Measurements from ENCODE around the gene CD109. TPM values are rescaled to one million over a fixed set of nuclear protein-coding genes. Genes with fewer than 3 reads are reported as not detected.

The CD109 gene
- total RNA-seq, 5 donors from 2014 or later (not counting 1 experiment from before 2014, with no cell fraction given) = 0.59 to 1.0 (median 0.68) TPM

DNA sequence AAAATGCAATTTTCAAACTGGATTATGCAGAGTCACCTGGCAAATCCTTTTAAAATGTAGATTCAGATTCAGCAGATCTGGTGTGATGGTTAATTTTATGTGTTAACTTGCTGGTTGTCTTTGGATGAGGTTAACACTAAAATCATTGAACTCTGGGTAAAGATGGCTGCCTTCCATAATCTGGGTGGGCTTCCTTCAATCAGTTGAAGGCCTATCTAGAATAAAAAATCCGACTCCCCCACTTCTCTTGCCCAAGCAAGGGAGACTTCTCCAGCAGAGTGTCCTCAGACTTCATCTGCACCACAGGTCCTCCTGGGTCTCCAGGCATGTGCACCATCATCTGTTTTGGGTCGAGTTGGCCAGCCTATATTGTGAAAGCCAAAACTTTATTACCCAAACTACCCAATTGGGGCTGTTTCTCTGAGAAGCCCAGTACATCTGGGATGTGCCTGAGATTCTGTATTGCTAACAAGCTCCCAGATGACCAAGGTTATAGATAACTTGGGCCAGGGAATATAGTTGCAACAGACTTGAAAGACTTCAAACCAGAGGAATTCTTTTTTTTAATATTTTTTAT, 40.6 kb upstream of the CD109 start:
- ATAC-seq (replicated peaks in 1 of 4) (no peak), DNase-seq (no peak)
- Mint-ChIP-seq H3K27ac (peak overlapping the region; percentile 73 to 96), H3K36me3 (peaks cover 3% of the 10 kb centered on the region), H3K9me3 (no peaks in the 10 kb centered on the region), H3K4me3 (peak overlapping the region; percentile 94 to 97 (median 96)), H3K4me1 (peaks cover 32 to 37% (median 33%) of the 10 kb centered on the region in 3 donors), H3K27me3 (no peaks in the 10 kb centered on the region)
- no peak overlapping the region for H3K4me3 ChIP-seq (ENCODE audit: control insufficient read depth in 1 of 2, extremely low read depth in 1 of 2, low read length in 1 of 2)
- H3K27ac ChIP-seq (ENCODE audit: low read length) = peak overlapping the region; percentile 98
- no peaks in the 10 kb centered on the region for H3K9me3 ChIP-seq
- H3K36me3 ChIP-seq (ENCODE audit: control insufficient read depth in 2 of 2, extremely low read depth in 1 of 2, insufficient read depth in 1 of 2, low read length in 1 of 2) = peaks cover 0 to 2% of the 10 kb centered on the region in 2 donors
- WGBS (ENCODE audit: insufficient coverage) = 100% methylated on average over 1 of the region's 2 CpGs
- peaks cover 6 to 17% of the 10 kb centered on the region in 2 experiments for H3K4me1 ChIP-seq (ENCODE audit: control insufficient read depth in 1 of 2, extremely low read depth in 1 of 2, insufficient read depth in 2 of 2, low read length in 2 of 2)
- ChIA-PET POLR2A (interaction anchor here in 1 of 2 donors (1.0 kb wide), 1 partner anchor 135 kb away, joined by 4 read pairs; no protein-coding TSS in a partner anchor), CTCF (interaction anchor here in 1 of 2 donors (1.1 to 1.5 kb wide), 3 partner anchors 133 to 1628 kb away, joined by 3 to 5 read pairs (median 5); no protein-coding TSS in a partner anchor)
- H3K27me3 ChIP-seq (replicated peaks in 1 of 2; ENCODE audit: control insufficient read depth in 2 of 2, extremely low read depth in 1 of 2, insufficient read depth in 2 of 2, low read length in 1 of 2) = no peaks in the 10 kb centered on the region

DNA sequence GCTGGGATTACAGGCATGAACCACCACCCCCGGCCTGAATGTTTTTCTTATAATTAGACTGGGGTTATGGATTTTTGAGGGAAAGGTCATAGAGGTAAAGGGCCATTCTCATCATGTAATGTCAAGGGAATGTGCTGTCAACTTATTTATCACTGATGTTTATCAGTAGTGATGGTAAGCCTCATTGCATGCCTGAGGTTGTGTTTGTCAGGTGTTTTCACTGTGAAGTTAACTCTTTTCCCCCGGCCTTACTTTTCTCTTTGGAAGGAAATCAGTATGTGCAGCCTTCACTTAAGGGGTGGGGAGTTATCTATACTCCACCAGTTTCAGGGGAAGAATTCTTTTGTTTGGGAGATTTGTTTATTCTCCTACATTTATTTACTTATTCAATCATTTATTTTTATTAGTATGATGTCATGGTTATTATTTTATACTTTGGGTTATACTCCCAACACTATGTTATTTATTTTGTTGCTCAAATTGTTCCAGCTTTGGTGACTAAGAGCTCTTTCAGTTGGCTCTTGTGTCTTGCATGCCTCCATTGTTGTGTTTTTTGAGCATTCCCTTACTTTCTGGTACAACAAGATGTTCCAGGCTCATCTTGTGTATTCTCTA, 39.4 kb upstream of the CD109 start:
- DNase-seq = no peak
- Mint-ChIP-seq H3K27me3 (no peaks in the 10 kb centered on the region), H3K36me3 (no peaks in the 10 kb centered on the region), H3K4me3 (no peak overlapping the region), H3K4me1 (peaks cover 28 to 32% (median 30%) of the 10 kb centered on the region in 3 donors), H3K9me3 (no peaks in the 10 kb centered on the region), H3K27ac (peak overlapping the region; percentile 44 to 67)
- ChIA-PET POLR2A (no interaction called here), CTCF (no interaction called here)
- H3K27me3 ChIP-seq (replicated peaks in 1 of 2; ENCODE audit: control insufficient read depth in 2 of 2, extremely low read depth in 1 of 2, insufficient read depth in 2 of 2, low read length in 1 of 2) = no peaks in the 10 kb centered on the region
- no peak overlapping the region for H3K27ac ChIP-seq (ENCODE audit: low read length)
- no peaks in the 10 kb centered on the region for H3K36me3 ChIP-seq (ENCODE audit: control insufficient read depth in 2 of 2, extremely low read depth in 1 of 2, insufficient read depth in 1 of 2, low read length in 1 of 2)
- H3K9me3 ChIP-seq = no peaks in the 10 kb centered on the region
- peaks cover 6 to 17% of the 10 kb centered on the region in 2 experiments for H3K4me1 ChIP-seq (ENCODE audit: control insufficient read depth in 1 of 2, extremely low read depth in 1 of 2, insufficient read depth in 2 of 2, low read length in 2 of 2)
- ATAC-seq (replicated peaks in 1 of 4) = no peak
- no CpG with 5 or more reads among the region's 2 CpGs for WGBS (ENCODE audit: insufficient coverage)
- no peak overlapping the region for H3K4me3 ChIP-seq (ENCODE audit: control insufficient read depth in 1 of 2, extremely low read depth in 1 of 2, low read length in 1 of 2)

DNA sequence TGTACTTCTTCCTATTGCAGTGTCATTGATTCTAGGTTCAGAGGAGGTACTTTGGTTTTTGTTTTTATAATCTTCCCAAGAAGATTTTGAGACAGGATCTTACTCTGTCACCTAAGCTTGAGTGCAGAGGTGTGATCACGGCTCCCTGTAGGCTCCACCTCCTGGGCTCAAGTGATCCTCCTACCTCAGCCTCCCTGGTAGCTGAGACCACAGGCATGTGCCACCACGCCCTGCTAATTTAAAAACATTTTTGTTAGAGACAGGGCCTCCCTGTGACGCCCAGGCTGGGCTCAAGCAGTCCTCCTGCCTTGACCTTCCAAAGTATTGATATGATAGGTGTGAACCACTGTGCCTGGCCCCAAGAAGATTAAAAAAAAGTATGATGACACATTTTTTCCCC, 38.8 kb upstream of the CD109 start:
- no peak overlapping the region for H3K4me3 Mint-ChIP-seq
- H3K27ac Mint-ChIP-seq = peak overlapping the region; percentile 44 to 67
- H3K4me3 ChIP-seq (ENCODE audit: control insufficient read depth in 1 of 2, extremely low read depth in 1 of 2, low read length in 1 of 2) = no peak overlapping the region
- WGBS (ENCODE audit: insufficient coverage) = no CpG with 5 or more reads among the region's 3 CpGs
- POLR2A ChIA-PET = no interaction called here
- H3K4me1 ChIP-seq (ENCODE audit: control insufficient read depth in 1 of 2, extremely low read depth in 1 of 2, insufficient read depth in 2 of 2, low read length in 2 of 2) = peaks cover 1 to 17% of the 10 kb centered on the region in 2 experiments
- CTCF ChIA-PET = interaction anchor here in 1 of 2 donors (0.6 kb wide), 1 partner anchor 1552 kb away, joined by 3 read pairs; no protein-coding TSS in a partner anchor
- H3K27me3 ChIP-seq (replicated peaks in 1 of 2; ENCODE audit: control insufficient read depth in 2 of 2, extremely low read depth in 1 of 2, insufficient read depth in 2 of 2, low read length in 1 of 2) = no peaks in the 10 kb centered on the region
- ATAC-seq (replicated peaks in 1 of 4) (no peak), DNase-seq (peak in 13 of 35 experiments; percentile 1 to 38 (median 12))
- H3K4me1 Mint-ChIP-seq = peaks cover 22 to 29% (median 26%) of the 10 kb centered on the region in 3 donors
- H3K27me3 Mint-ChIP-seq = no peaks in the 10 kb centered on the region
- no peak overlapping the region for H3K27ac ChIP-seq (ENCODE audit: low read length)
- H3K9me3 ChIP-seq = no peaks in the 10 kb centered on the region
- H3K9me3 Mint-ChIP-seq = no peaks in the 10 kb centered on the region
- no peaks in the 10 kb centered on the region for H3K36me3 ChIP-seq (ENCODE audit: control insufficient read depth in 2 of 2, extremely low read depth in 1 of 2, insufficient read depth in 1 of 2, low read length in 1 of 2)
- H3K36me3 Mint-ChIP-seq = no peaks in the 10 kb centered on the region

DNA sequence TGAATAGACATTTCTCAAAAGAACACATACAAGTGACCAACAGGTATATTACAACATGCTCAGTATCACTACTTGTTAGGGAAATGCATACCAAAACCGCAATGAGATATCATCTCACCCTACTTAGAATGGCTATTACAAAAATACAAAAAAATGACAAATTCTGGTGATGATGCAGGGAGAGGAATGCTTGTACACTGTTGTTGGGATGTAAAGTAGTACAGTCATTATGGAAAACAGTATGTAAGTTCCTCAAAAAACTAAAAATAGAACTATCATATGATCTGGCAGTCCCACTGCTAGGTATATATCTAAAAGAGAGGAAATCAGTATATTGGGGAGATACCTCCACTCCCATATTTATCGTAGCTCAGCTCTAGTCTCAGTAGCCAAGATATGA, 31.3 kb upstream of the CD109 start:
- no peaks in the 10 kb centered on the region for H3K9me3 Mint-ChIP-seq
- Histone ChIP-seq H3K36me3 (ENCODE audit: control insufficient read depth in 2 of 2, extremely low read depth in 1 of 2, insufficient read depth in 1 of 2, low read length in 1 of 2) (no peaks in the 10 kb centered on the region), H3K9me3 (no peaks in the 10 kb centered on the region), H3K4me1 (ENCODE audit: control insufficient read depth in 1 of 2, extremely low read depth in 1 of 2, insufficient read depth in 2 of 2, low read length in 2 of 2) (no peaks in the 10 kb centered on the region), H3K4me3 (ENCODE audit: control insufficient read depth in 1 of 2, extremely low read depth in 1 of 2, low read length in 1 of 2) (no peak overlapping the region), H3K27me3 (replicated peaks in 1 of 2; ENCODE audit: control insufficient read depth in 2 of 2, extremely low read depth in 1 of 2, insufficient read depth in 2 of 2, low read length in 1 of 2) (no peaks in the 10 kb centered on the region), H3K27ac (ENCODE audit: low read length) (no peak overlapping the region)
- POLR2A ChIA-PET = no interaction called here
- H3K27ac Mint-ChIP-seq = no peak overlapping the region
- H3K36me3 Mint-ChIP-seq = no peaks in the 10 kb centered on the region
- CTCF ChIA-PET = no interaction called here
- no peaks in the 10 kb centered on the region for H3K4me1 Mint-ChIP-seq
- no peak overlapping the region for H3K4me3 Mint-ChIP-seq
- DNase-seq (no peak), ATAC-seq (replicated peaks in 1 of 4) (no peak)
- H3K27me3 Mint-ChIP-seq = peaks cover 14 to 19% of the 10 kb centered on the region in 2 donors
- no CpG with 5 or more reads among the region's 2 CpGs for WGBS (ENCODE audit: insufficient coverage)

DNA sequence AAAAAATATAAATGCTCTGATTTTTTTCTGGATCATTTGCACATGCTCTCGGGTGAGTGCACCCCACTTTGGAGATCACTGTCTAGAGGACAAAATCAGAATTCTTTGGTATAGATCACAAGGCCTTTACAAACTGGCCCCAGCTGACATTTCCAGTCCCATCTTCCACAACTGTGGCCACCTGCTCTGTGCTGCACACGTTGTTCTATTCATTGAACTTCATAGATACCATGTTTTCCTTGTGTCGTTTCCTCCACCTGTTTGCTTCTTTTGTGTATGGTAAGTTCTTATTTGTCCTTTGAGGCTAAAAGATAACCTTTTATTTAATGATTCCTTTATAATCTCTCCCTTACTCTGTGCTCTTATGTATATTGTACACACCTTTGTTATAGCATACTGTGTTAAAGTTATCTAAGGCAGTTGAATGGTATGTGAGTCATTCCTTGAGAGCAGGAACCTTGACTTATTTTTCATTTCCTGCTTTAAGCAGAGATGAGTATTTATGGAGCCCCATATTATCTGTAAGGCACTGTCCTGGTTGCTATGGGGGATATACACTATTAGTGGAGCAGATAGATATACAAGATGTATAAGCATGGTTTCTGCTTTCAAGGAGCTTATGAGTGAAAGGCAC, 30.2 kb upstream of the CD109 start:
- WGBS (ENCODE audit: insufficient coverage) = no CpG with 5 or more reads among the region's 3 CpGs

DNA sequence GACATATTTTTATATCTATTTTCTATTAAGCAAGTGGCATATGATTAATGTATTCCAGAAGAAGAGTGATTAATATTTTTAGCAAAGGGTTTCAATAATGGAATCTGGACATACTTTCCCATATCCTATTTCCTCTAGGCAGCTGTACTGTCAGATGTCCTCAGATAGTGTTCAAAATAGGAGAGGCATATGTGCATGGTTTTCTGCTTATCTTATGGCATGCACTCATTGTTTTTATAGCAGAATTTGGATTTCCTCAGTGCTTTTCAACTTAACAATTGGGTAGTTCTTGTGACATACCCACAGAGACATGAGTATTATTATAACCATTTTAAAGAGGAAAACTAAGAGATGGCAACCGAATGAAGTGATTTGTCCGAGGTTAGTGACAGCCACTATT, 29.6 kb upstream of the CD109 start:
- H3K9me3 Mint-ChIP-seq = no peaks in the 10 kb centered on the region

More for the DNA sequence above, 30.2 kb upstream of the CD109 start:
- ATAC-seq (replicated peaks in 1 of 4) = no peak
- Histone ChIP-seq H3K4me3 (ENCODE audit: control insufficient read depth in 1 of 2, extremely low read depth in 1 of 2, low read length in 1 of 2) (no peak overlapping the region), H3K27me3 (replicated peaks in 1 of 2; ENCODE audit: control insufficient read depth in 2 of 2, extremely low read depth in 1 of 2, insufficient read depth in 2 of 2, low read length in 1 of 2) (no peaks in the 10 kb centered on the region), H3K27ac (ENCODE audit: low read length) (no peak overlapping the region), H3K36me3 (ENCODE audit: control insufficient read depth in 2 of 2, extremely low read depth in 1 of 2, insufficient read depth in 1 of 2, low read length in 1 of 2) (no peaks in the 10 kb centered on the region), H3K9me3 (no peaks in the 10 kb centered on the region), H3K4me1 (ENCODE audit: control insufficient read depth in 1 of 2, extremely low read depth in 1 of 2, insufficient read depth in 2 of 2, low read length in 2 of 2) (no peaks in the 10 kb centered on the region)
- Mint-ChIP-seq H3K36me3 (no peaks in the 10 kb centered on the region), H3K27me3 (peaks cover 24 to 27% of the 10 kb centered on the region in 2 donors), H3K9me3 (no peaks in the 10 kb centered on the region), H3K27ac (no peak overlapping the region), H3K4me3 (no peak overlapping the region), H3K4me1 (no peaks in the 10 kb centered on the region)
- POLR2A ChIA-PET = no interaction called here
- CTCF ChIA-PET = interaction anchor here in 1 of 2 donors (1.0 kb wide), 1 partner anchor 11 kb away, joined by 6 read pairs; no protein-coding TSS in a partner anchor
- no peak for DNase-seq

More for the DNA sequence above, 29.6 kb upstream of the CD109 start:
- Histone ChIP-seq H3K27ac (ENCODE audit: low read length) (no peak overlapping the region), H3K9me3 (no peaks in the 10 kb centered on the region), H3K4me3 (ENCODE audit: control insufficient read depth in 1 of 2, extremely low read depth in 1 of 2, low read length in 1 of 2) (no peak overlapping the region), H3K27me3 (replicated peaks in 1 of 2; ENCODE audit: control insufficient read depth in 2 of 2, extremely low read depth in 1 of 2, insufficient read depth in 2 of 2, low read length in 1 of 2) (peaks cover 0 to 4% of the 10 kb centered on the region in 2 experiments), H3K36me3 (ENCODE audit: control insufficient read depth in 2 of 2, extremely low read depth in 1 of 2, insufficient read depth in 1 of 2, low read length in 1 of 2) (no peaks in the 10 kb centered on the region), H3K4me1 (ENCODE audit: control insufficient read depth in 1 of 2, extremely low read depth in 1 of 2, insufficient read depth in 2 of 2, low read length in 2 of 2) (no peaks in the 10 kb centered on the region)
- H3K4me1 Mint-ChIP-seq = no peaks in the 10 kb centered on the region
- no peak overlapping the region for H3K4me3 Mint-ChIP-seq
- ATAC-seq (replicated peaks in 1 of 4) (no peak), DNase-seq (no peak)
- H3K27me3 Mint-ChIP-seq = peaks cover 28 to 33% of the 10 kb centered on the region in 2 donors
- H3K36me3 Mint-ChIP-seq = no peaks in the 10 kb centered on the region
- ChIA-PET POLR2A (no interaction called here), CTCF (interaction anchor here (0.6 to 1.1 kb wide), 3 partner anchors 10 to 170 kb away, joined by 3 to 6 read pairs (median 3); no protein-coding TSS in a partner anchor)
- no CpG with 5 or more reads among the region's 2 CpGs for WGBS (ENCODE audit: insufficient coverage)
- H3K27ac Mint-ChIP-seq = no peak overlapping the region
